Stimulated activated CD8-positive, alpha-beta memory T cell treated with anti-CD3 and anti-CD28 coated beads, Interleukin-4, amount 100 ng/mL, for 1 hour (primary cell): Measurements from ENCODE around the gene ARHGAP15.

ENCODE experiments used
- DNase-seq, 2 donors: peaks; one replicate each; pipeline ENCODE4 v3.0.0-alpha.2; 2020; ENCODE audit warnings: low read depth in 2 of 2, low spot score in 1 of 2

The ARHGAP15 gene

DNA sequence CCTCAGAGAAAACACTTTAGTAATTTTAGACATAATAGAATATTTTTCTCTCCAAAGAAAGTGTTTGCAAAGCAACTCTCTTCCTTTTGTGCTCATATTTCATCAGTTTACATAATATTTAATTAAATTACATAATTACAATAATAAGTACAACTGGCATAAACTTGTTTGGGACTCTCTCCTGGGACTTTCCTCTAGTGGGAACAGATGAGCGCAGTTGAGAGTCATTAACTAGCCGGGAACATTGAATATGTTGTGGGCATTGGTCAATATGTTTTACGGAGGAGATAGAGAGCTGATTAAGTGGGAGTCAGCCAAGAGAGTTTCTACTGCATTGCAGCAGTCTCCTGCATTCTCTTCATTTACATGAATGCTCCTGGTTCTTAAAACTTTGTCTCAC lies 607.7 kb downstream of the ARHGAP15 start:
- DNase-seq = no peak

DNA sequence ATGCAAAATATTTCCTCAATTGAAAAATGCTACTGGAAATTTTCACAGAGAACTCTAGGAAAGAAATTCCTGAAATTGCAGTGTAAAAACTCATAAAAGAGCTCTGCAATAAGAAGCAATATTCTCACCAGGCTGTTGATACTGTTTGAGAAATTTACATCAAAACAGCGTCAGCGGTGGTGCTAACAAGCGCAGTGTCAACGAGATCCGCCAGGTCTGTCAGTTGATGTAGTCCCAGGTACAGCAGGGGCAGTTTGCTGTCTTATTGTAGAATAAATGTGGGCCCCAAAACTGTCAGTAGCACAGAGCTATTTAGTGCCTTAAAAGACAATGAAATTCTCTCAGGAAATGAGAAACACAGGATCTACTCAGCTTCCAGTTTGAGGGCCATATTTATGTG lies 611.2 kb downstream of the ARHGAP15 start:
- DNase-seq = no peak

DNA sequence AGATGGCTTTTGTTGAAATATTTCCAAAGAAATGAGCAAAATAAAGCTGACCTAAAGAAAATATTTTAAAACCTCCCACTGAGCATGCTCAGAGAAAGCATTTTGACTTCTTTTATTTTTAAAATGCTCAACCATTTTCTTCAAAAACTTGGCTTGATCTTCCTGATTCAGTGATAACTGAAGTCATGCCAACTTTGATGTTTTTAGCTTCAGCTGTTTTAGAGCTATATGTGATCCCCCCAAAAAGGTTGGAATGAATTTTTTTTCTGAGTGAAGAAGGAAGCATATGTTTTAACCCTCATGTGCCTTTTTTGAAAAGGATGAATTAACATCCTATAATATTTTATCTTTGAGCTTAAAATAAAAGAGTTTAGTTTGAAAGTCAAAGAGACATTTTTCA lies 612.0 kb downstream of the ARHGAP15 start:
- no peak for DNase-seq

DNA sequence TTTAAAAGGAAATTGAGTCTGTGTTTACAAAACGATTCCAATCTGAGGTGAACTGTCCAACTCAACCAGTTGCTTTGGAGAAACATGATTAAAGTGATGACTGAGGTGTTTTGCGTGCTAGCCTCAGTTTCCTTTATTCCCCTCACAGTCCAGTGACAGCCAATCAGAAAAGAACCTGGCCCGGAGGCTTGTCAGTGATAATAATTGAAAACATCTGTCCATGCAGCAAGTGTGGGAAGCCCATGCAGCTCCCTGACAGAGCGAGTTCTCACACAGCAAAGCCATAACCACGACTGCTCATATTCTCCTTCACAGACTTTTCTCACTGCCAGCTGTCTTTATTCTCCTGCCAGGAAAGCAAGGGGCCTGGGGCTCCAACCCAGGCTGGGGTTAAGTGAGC lies 613.4 kb downstream of the ARHGAP15 start:
- DNase-seq = no peak

DNA sequence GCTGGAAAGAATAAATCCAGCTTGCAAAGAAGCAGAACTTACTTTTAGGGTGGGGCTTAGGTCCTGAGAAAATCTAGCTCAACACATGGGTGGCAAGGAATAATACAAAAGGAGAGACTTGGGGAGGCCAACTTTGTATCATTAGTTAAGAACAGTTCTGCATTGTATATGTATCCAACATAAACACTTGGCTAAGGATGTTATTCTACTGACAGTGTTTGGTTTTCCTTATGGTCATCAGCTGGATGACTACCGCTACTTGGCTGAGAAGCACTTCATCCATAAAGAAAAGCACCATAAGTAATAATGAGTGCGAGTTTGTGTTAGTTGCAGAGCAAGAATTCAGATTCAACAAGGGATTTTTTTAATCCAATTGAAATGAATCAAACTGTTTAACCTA lies 614.9 kb downstream of the ARHGAP15 start:
- DNase-seq = no peak

DNA sequence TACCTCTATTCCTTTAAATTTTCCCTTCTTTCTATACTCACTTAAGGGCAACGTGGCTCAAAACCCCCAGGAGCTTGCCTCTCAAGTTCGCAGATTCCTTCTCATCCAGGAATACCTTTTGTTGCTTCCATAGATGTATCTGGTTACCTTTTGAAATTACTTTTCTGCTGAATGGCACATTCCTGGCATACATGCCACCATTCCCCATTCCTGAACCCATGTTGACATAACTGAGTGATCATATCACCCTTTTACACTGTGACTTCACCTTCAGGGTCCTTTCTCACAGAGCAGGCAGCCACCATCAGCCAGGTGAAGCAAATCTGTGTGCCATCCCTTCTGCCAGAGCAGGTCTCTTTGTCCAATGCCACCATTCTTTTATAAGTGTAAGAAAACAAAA lies 615.8 kb downstream of the ARHGAP15 start:
- no peak for DNase-seq

DNA sequence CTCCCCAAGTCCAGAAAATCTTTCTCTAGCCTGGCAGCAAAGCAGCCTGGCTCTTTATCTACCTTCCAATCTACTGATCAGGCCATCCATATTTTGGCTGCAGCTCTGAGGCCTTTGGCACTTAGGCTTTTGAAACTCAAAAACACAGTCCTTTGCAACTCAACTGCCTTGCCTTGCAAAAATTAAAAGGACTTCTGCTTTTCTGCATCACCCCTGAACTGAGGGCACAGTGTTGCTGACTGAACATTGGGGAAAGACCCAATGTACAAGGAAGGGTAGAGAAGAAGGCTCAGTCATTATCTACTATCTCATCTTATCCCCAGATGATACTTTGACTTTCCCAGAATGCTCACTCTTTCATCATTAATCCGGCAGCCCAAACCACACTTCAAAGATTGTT lies 625.5 kb downstream of the ARHGAP15 start:
- DNase-seq = no peak

DNA sequence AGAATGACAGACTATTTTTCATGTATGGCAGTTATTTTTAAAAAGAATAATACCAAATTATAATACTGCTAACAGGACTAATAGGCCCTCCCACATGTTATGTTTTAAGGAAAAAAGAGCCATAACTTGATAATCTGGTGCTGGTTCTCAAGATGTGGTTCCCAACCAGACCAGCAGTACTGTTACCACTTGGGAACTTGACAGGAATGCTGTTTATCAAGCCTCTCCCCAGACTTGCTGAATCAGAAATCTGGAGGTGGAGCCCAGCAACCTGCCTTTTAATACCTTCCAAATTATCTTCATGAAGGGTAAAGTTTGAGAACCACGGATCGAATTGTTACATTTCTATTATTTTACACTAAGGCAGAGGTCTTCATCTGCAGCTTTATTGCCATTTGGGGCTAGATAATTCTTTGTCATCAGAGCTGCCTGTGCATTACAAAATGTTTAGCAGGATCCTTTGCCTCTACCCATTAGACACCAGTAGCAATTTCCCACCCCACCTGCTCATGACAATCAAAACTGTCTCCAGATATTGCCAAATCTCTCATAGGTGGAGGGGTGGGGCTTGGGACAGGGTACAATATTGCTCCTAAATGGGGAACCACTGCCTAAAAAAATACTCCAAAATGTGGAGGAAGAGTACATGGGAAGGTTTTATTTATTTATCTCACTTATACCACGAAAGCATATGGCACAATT lies 629.6 kb downstream of the ARHGAP15 start:
- DNase-seq = no peak

DNA sequence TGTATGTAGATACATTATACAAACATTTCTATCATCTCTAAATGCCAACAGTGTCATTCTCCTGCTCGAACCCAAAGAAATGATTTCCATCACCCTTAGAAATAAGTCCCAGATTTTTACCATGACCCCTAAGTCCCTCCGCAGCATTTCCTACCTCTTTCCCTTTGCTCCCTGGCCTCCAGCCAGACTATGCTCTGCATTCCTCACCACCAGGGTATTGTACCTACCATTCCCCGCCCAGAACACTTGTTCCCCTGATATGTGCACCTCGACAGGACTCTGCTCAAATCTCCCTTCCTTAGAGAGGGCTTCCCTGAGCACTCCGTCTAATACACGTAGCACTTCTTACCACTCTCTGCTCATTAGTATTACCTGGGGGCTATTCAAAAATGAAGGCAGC lies 630.2 kb downstream of the ARHGAP15 start:
- no peak for DNase-seq

DNA sequence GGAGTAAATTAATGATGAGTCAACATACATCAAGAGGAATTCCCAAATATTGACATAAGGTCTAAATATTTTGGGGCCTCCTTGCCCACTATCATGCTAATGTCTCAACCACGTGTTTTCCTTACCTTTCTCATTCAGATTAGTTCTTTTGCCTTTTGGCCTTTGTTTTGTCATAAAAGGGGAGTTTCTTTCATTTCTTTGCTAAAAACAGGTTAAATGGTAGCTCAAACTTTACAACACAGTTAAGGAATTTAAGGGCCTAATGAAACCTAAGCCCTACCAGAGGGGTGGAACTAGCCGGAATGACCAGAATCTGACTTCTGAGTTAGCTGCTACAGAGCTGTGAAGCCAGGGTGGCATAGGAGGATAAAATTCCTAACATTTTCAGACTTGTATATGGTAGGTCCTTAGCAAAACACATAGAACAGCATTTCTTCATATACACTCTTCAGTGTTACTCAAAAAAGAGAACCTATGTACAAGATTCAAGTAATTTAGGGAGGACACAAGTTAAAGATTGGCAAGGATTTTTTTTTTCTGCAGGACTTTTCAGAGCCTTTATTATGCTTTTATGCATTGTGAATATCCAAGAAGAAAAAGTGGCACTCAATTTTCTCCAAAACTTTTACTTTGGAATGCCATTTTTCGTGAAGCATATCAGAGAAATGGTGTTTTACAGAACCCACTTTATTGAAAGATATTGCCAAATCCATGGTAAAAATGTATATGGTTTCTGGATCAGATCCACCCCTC lies 633.1 kb downstream of the ARHGAP15 start:
- DNase-seq = no peak

DNA sequence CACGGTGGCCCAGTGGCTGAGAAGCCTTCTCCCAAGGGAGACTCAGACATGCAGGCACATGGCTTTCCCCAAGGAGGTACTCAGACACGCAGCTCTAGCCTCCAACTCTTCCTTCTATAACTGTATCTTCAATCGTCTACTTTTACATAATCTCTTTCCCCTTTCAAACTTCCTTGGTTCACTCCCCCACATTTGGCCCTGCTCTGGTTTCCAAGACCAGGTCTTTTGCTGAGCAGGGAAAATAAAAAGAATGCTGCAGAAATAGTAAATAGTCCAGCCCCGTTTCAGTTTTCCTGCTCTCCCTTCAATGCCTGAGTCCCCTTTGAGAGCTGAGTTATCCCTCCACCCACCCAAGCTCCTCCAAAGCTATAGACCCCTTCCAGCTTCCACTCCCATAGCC lies 635.0 kb downstream of the ARHGAP15 start:
- DNase-seq = no peak

DNA sequence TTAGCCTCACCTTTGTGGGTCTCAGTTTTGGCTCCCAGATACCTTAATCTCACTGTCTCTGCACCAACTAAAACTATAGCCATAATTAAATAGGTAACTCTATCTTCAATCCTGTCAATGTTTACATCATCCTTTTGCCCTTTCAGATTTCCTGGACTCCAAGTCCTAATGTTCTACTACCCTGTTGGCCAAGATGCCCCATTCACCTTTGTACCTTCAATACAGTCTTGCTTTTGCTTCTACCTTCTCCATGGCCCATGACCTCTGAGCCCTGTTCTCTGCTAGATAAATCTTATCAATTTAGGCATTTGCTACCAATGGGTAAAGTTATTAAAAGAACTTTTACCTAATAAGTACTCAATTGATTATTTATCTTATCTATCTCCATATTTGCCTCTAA lies 635.5 kb downstream of the ARHGAP15 start:
- no peak for DNase-seq

DNA sequence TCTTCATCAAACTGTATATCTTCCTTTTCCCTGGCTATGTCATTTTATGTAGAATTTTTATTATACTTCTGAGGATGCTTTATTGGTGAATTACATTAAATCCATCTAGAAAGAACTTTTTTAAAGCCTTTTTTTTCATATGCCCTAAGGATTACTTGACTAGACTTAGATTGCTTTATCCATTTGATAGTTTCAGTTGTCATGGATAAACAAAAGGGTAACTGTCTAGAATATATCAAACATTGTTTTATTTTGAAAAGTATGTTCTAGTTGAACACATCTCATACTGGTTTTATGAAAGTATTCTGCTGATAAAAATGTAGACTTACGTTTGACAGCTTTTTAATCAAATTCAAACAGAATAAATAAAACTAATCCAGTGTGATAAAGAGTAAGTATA lies 639.8 kb downstream of the ARHGAP15 start:
- DNase-seq = no peak

DNA sequence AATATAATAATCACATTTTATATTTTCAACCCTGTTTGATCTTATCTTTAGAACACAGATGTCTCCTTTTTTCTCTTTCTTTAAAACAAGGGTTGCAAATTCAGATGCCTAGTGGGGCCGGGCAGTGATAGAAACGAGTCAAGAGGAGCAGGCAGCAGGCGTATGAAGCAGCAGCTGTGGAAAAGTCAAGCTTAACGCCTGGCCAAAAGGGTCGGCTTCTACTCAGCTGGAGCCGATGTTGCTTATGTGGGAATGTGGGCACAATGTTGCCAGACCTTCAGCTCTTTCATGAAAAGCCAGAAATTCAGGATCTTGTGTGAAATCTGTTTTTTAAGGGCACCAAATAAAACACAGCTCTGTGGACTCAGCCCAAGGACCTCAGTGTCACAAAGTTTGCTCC lies 642.7 kb downstream of the ARHGAP15 start:
- DNase-seq = no peak

DNA sequence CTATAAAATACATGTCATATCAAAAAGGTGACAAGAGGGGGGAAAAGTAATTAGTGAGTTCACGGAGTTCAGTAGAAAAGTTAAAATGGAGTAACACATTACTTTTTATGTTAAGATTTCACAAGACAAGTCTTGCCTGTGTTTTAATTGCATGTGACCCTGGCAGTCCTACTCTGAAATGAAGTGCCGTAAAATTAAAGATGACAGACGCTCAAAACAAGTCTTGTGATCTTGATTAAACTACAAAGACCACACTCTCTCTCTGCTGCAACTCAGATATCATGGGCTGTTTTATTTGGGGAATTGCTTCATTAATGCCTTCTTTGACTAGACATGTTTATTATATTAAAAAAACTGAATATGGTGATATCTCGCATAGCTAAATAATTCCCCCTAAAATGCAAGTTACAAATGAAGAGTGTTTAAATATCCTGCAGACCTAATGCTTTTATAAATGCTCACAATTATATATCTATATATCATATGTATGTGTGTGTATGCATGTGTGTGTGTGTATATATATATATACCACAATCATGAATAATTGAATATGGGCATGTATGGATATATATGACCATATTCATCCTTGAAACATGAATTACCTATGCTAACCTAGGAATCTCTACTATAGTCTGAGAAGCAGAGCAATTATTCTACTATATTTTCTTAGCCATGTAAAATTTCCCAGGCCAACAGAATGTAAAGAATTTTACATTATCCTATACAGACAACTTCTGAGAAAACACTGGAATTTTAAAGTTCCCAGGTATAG lies 647.5 kb downstream of the ARHGAP15 start:
- no peak for DNase-seq

DNA sequence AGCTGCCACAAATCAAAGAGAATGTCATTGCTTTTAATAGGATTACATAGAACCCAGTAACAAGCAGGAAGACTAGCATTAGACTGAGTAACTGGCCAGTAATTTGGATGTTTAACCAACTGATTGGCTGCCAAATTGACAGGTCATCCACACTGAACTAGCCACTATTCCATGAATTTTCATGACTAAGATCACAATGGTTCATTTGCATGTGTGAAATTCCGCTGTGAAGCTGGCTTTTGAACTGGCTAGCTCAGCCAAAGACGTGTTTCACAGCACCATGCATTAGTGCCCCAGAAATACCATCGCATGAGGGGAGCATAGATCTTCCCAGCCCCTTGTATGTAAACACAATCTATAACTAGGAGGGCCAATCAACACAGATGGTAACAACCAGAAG lies 649.8 kb downstream of the ARHGAP15 start:
- no peak for DNase-seq

DNA sequence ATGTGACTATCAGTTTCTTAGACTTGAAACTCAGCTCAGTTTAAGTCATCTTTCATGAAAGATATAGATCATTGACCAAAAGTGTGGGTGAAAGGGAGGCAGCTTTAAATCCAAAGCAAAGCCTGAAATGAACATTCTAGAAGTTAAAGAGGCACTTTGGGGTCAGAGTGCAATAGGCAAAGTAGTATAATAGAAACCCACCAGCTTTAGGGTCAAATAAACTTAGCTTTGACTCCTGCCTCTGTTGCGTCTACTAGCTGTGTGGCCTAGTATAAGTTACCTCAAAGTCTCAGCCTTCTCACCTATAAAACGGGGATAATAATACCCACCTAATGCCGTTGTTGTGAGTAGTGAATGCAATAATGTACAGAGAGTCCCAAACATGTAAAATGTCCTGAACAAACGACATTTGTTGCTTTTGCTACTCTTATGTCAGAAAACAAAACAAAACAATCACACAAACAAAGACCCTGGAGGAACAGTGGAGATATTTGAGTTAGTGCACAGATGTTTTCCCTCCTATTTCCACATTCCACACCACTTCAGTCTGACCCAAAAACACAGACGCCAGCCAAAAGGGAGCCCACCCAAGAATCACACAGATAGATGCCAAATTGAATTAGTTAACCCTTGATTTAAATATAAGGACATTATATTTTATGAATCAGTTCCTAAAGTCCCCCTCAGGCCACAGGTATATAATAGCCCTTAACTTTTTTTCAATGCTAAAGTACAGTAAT lies 657.0 kb downstream of the ARHGAP15 start:
- DNase-seq = no peak

DNA sequence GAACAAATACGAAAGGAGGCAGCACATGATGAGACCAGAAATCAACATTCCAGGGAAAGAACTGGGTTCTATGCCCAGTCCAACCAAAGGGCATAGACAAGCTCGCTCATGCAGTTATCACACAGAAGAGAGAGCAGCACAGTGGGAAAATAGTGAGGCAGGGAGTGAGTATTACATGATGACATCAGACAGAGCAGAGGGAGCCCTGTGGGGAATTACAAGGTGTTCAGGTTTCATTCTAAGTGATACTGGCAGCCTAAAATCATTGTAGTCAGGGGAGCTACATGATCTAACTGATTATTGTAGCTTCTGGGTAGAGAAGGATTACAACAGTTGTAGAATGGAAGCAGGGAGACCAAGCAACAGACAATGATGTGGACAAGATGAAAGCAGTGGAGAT lies 658.5 kb downstream of the ARHGAP15 start:
- no peak for DNase-seq

DNA sequence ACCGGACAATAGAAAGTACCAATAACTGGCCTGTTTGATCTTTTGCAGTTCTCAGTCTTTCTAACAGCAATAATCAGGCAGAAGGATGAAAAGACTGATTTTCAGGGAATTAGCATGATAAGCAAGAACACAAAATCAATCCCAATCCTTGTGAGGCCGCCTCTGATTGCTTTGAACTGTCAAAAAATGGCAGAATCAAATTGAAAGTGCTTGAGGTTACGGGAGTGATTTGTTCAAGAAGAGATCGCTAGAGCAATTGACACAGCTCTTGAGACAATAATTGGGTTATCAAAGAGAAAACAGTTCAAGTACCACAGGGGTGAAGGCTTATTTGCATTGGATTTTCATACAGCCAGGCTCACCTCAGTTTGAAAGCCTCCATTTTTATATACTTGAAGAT lies 663.4 kb downstream of the ARHGAP15 start:
- DNase-seq = no peak

DNA sequence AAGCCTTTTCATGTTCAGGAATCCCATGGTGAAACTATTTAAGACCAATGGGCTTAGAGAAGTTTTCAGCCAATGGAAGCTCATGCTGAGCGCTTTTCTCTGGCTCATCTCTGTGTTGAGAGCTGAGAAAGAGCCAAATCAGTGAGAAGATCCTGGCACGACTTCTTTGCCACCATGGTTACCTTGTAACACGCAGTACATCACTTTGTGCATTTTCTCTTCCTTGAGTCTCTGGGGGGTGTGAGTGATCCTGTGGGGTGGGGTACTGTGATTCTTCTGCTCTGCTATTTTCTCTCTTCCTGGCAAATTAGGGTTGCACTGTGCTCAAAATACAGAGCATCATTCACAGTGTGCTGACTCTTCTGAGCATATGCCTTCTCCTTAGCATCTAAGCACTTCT lies 664.2 kb downstream of the ARHGAP15 start:
- no peak for DNase-seq

DNA sequence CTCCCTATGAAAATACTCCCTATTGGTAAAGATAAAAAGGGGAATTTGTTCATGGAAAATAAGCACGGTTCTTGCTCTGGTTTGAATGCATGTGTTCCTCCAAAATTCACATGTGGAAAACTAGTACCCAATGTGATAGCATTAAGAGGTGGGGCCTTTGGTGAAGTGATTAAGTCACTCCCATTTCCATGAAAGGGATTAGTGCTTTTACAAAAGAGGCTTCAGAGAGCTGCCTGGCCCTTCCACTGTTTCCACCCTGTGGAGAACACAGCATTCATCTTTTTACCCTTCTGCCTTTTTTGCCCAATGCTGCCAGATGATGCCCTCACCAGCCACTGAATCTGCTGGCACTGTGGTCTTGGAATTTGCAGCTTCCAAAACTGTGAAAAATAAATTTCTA lies 666.8 kb downstream of the ARHGAP15 start:
- DNase-seq = no peak

DNA sequence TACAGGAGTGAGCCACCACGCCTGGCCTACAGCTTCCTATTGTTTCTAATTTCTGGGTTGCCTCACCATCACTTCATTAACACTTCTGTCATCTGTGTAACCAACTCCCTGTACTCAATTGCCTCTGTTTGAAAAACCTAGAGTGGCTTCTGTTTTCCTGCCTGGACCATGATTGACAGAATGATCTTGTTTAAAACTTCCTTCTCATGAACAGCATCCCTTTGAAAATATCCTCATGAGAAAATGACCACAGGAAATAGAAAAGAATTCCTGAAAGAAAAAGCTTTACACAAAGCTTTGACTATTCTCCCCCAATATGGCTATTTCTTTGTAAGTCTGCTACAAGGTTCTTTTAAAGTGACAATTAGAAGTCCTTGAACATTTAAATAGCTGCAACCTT lies 672.3 kb downstream of the ARHGAP15 start:
- no peak for DNase-seq
